Bronchial epithelial cell (primary cell): Measurements from ENCODE around the gene ZNF540. TPM values are rescaled to one million over a fixed set of nuclear protein-coding genes. Genes with fewer than 3 reads are reported as not detected.
"Not testable (repeated sequence)": the region's sequence is repeated elsewhere in the genome, so short reads cannot be mapped to it uniquely, and the experiment has no call there.

ENCODE experiments used
- DNase-seq: peaks from one replicate; pipeline ENCODE4 v3.0.0-alpha.2; 2010; ENCODE audit warnings: low read depth
- FAIRE-seq: peaks from 2 replicates; lab custom pipeline; 2011; peaks lifted over from hg19 to GRCh38; lab: Jason Lieb, UNC
- H3K27me3 ChIP-seq: 2 replicates; pipeline ENCODE4 v1.5.1; 2011; ENCODE audit warnings: low read length; ENCODE audit not compliant: control insufficient read depth, insufficient read depth
- H3K36me3 ChIP-seq: 2 replicates; pipeline ENCODE4 v1.5.1; 2011; ENCODE audit warnings: low read length; ENCODE audit not compliant: control insufficient read depth, insufficient read depth
- H3K4me3 ChIP-seq: 2 replicates; pipeline ENCODE4 v1.5.1; 2011; ENCODE audit warnings: mild to moderate bottlenecking, low read depth, low read length, control low read depth
- total RNA-seq: library from RNA; depleted of rRNA; stranded (reverse); fragments of >200 nt; gene quantifications from 2 replicates; pipeline ENCODE4 v1.2.1, GENCODE V29; 2014
- TF ChIP-seq, protein P1 (sequence below): IDR thresholded peaks from 2 replicates; pipeline ENCODE4 v1.5.1; 2011; ENCODE audit warnings: mild to moderate bottlenecking, moderate library complexity, low read length, control low read depth, inconsistent platforms; ENCODE audit not compliant: insufficient read depth, severe bottlenecking

The ZNF540 gene
- total RNA-seq, 1 donor from 2014 or later, result under 0.01 TPM

GRCh38 chr19:37654118-37654517, 59.4 kb downstream of the ZNF540 start:
- FAIRE-seq (no peak), DNase-seq (peak; percentile 1)
- Histone ChIP-seq H3K27me3 (no peaks in the 10 kb centered on the region), H3K4me3 (peak overlapping the region; percentile 65), H3K36me3 (no peaks in the 10 kb centered on the region)
- TF ChIP-seq, protein P1, sequence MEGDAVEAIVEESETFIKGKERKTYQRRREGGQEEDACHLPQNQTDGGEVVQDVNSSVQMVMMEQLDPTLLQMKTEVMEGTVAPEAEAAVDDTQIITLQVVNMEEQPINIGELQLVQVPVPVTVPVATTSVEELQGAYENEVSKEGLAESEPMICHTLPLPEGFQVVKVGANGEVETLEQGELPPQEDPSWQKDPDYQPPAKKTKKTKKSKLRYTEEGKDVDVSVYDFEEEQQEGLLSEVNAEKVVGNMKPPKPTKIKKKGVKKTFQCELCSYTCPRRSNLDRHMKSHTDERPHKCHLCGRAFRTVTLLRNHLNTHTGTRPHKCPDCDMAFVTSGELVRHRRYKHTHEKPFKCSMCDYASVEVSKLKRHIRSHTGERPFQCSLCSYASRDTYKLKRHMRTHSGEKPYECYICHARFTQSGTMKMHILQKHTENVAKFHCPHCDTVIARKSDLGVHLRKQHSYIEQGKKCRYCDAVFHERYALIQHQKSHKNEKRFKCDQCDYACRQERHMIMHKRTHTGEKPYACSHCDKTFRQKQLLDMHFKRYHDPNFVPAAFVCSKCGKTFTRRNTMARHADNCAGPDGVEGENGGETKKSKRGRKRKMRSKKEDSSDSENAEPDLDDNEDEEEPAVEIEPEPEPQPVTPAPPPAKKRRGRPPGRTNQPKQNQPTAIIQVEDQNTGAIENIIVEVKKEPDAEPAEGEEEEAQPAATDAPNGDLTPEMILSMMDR, result no peak

DNA sequence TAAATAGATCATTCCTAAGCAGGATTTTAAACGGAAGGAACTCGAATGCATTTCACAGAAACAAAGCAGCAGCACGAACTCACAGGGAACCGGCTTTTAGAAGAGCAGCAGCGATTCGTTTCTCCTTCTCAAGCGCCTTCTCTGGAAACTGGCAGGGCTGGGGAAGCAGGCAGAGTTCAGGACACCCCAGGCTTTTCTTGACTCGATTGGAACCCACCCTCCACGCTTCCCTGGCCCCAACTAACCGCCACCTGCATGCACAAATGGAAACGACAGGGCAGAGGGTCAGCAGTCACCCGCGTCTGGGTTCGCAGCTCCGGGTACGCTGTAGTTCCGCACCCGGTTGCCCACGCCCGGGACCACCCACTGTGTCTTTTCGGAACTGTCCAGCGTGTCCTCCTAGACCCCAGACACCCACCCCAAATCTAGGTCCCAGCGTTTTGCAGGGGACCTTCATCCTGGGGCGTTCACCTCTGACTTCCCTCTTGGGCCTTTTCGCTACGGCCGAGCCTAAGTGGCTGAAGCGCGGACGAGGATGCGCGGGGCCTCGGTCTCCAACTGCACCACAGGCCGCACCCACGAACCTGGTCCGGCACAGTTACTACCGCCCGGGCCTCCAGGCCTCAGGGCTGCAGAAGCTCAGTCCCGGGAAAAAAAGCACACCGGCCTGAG, 60.1 kb downstream of the ZNF540 start:
- peak; percentile 17 for DNase-seq
- FAIRE-seq, result no peak

GRCh38 chr19:37655301-37655688, 60.6 kb downstream of the ZNF540 start, which contains the start of gene ZFP30:
Gene ZFP30 (minus strand): TSS chr19:37655465. CDS start chr19:37647822, 7,643 bp downstream.
- FAIRE-seq, result no peak
- DNase-seq, result peak; percentile 68
- TF ChIP-seq, protein P1, result no peak
- no peaks in the 10 kb centered on the region for H3K27me3 ChIP-seq
- H3K36me3 ChIP-seq, result no peaks in the 10 kb centered on the region
- H3K4me3 ChIP-seq, result peak within 1 kb of the TSS; percentile 65

More for the DNA sequence above, 60.1 kb downstream of the ZNF540 start:
- peak overlapping the region; percentile 65 for H3K4me3 ChIP-seq
- H3K27me3 ChIP-seq, result no peaks in the 10 kb centered on the region
- no peaks in the 10 kb centered on the region for H3K36me3 ChIP-seq
- TF ChIP-seq, protein P1, result no peak

DNA sequence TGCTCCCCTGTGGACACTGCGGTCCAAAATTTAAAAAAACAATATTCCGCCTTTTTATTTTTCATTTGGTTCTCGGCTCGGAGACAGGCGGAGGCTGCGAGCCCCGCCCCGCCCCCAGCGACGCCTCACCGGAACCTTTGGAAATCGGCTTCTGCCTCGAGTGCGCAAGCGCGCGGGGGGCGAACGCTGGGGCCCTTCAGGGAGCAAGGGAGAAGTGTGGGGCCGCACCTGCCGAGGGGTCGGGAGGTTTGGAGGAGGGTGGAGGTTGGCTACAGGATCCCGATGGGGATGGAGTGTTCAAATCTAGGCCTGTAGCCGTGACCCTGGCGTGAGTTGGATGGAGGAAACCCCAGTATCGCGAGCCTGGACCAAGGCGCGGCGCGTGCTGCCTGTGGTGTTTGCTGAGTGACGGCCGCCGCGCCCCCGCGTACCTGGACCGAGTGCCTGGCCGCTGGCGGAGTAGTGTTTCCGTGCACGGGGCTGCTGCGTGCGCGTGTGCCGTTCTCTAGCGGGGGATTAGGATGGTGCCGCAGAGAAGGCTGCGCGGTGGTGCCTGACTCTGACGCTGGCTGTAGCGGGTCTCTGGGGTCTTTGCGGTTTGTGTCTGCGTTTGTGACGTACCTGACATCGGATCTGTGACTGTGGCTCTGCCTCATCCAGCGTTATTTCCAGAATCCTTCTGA, 61.2 kb downstream of the ZNF540 start:
- FAIRE-seq (no peak), DNase-seq (peak; percentile 72)
- no peaks in the 10 kb centered on the region for H3K27me3 ChIP-seq
- TF ChIP-seq, protein P1, result no peak
- no peaks in the 10 kb centered on the region for H3K36me3 ChIP-seq
- peak overlapping the region; percentile 65 for H3K4me3 ChIP-seq

DNA sequence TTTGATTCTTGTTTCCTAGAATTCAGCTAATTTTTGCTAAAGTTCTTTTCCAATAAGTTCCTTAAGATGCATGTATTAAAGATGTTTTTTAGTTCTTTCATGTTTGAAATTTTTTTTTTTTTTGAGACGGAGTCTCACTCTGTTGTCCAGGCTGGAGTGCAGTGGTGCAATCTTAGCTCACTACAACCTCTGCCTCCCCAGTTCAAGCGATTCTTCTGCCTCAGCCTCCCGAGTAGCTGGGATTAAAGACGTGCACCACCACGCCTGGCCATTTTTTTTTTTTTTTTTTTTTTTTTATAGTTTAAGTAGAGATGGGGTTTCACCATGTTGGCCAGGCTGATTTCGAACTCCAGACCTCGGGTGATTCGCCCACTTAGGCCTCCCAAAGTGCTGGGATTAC, 62.5 kb downstream of the ZNF540 start:
- DNase-seq, H3K27me3 ChIP-seq, FAIRE-seq, H3K36me3 ChIP-seq, H3K4me3 ChIP-seq: not testable (repeated sequence)

Other genes starting within 250 kb of the ZNF540 start
- gene ZNF527, start 223.8 kb upstream of the ZNF540 start, total RNA-seq, result 3.7 and 3.8 TPM in 2 replicates
- 2.6 and 2.8 TPM in 2 replicates for gene ZNF569, start 127.4 kb upstream of the ZNF540 start, total RNA-seq
- 4.4 and 5.8 TPM in 2 replicates for gene ZNF570, start 125.5 kb upstream of the ZNF540 start, total RNA-seq
- gene ZNF793, start 87.9 kb upstream of the ZNF540 start, total RNA-seq, result 1.8 and 3.6 TPM in 2 replicates
- 3.9 and 9.0 TPM in 2 replicates for gene ZNF571, start 84 bp upstream of the ZNF540 start, total RNA-seq
- 15.0 and 21.1 TPM in 2 replicates for gene ZFP30, start 60.6 kb downstream of the ZNF540 start, total RNA-seq
- 5.5 and 8.7 TPM in 2 replicates for gene ZNF607, start 124.9 kb downstream of the ZNF540 start, total RNA-seq
- 3.3 and 6.6 TPM in 2 replicates for gene ZNF573, start 184.7 kb downstream of the ZNF540 start, total RNA-seq